Measurements from ENCODE around the gene PLK3. TPM values are rescaled to one million over a fixed set of nuclear protein-coding genes. Genes with fewer than 3 reads are reported as not detected.

The PLK3 gene
- total and polyA plus RNA-seq, 9 of the 15 experiments (the other 6 are each of a cell fraction or from before 2014, with no cell fraction given) = 0.52 to 22.7 (median 11.0) TPM

- Histone ChIP-seq H3K9ac (ENCODE audit: insufficient read depth in 1 of 2, low read depth in 2 of 2, low read length in 2 of 2) (peak overlapping the region in 1 of 2 experiments; percentile 71; a peak in 2 of 4 replicates), H3K4me1 (replicated peaks in 1 of 2; ENCODE audit: control insufficient read depth in 2 of 2, insufficient read depth in 2 of 2, low read length in 2 of 2) (peaks cover 44 to 75% of the 10 kb centered on the region in 2 experiments), H3K79me2 (ENCODE audit: control insufficient read depth, insufficient read depth, low read length) (no peaks in the 10 kb centered on the region), H2AFZ (ENCODE audit: low read depth, low read length) (peak overlapping the region; percentile 61), H3K4me3 (no peak overlapping the region), H3K27me3 (ENCODE audit: control insufficient read depth in 2 of 2, insufficient read depth in 2 of 2, low read length in 2 of 2) (no peaks in the 10 kb centered on the region), H3K9me1 (ENCODE audit: control insufficient read depth, insufficient read depth, low read length) (no peaks in the 10 kb centered on the region), H3K36me3 (ENCODE audit: control insufficient read depth, insufficient read depth, low read length) (no peaks in the 10 kb centered on the region), H3K27ac (ENCODE audit: extremely low read depth, low read depth, low read length) (no peak overlapping the region), H3K9me3 (replicated peaks; ENCODE audit: control insufficient read depth, insufficient read depth, low read depth, low read length) (no peaks in the 10 kb centered on the region), H4K20me1 (replicated peaks; ENCODE audit: control insufficient read depth, insufficient read depth, low read length) (no peaks in the 10 kb centered on the region), H3K4me2 (ENCODE audit: insufficient read depth, low read length) (no peak overlapping the region)
- TF ChIP-seq ARID3B (CRISPR knock-in tag; IDR thresholded peaks at IDR 0.05; ENCODE audit: borderline replicate concordance) (0 out of 2 replicates have a peak, but pooled peaks have one; percentile 67), PURB (CRISPR knock-in tag; IDR thresholded peaks at IDR 0.05; ENCODE audit: low read depth) (no peak)
- intact Hi-C loops (cut with micrococcal nuclease) = loop anchor here (5.0 to 10.0 kb wide), 2 partner anchors 37 to 395 kb away; no protein-coding TSS in a partner anchor
- POLR2A ChIA-PET = interaction anchor here (0.5 to 11.1 kb wide), 10 partner anchors 10 to 474 kb away, joined by 3 to 217 read pairs (median 6); partner anchors contain the start of genes BTBD19, HECTD3, RPS8 and UROD
- CTCF ChIA-PET (ENCODE audit: low intra/inter-chr PET ratio) = no interaction called here
- in situ Hi-C loops (cut with MboI) = no loop called here
- no peak for ATAC-seq
- no peak for DNase-seq (ENCODE audit: extremely low read depth in 1 of 4, low spot score in 3 of 4)
- WGBS (ENCODE audit: insufficient coverage, low coverage, missing lambda C conversion rate) = 74% methylated on average over 11 of the region's 12 CpGs
- FAIRE-seq = no peak
- BruUV-seq (replicated peaks) = no TSS peak
Observed at GRCh38 chr1:44829506-44830384, 29.6 kb downstream of the PLK3 start.
